ENCODE data around the gene PCDHGB3. TPM values are rescaled to one million over a fixed set of nuclear protein-coding genes. Genes with fewer than 3 reads are reported as not detected.
A peak's percentile ranks its signal among the peaks of the same experiment; 100 is the strongest.
"Not testable (repeated sequence)": the region's sequence is repeated elsewhere in the genome, so short reads cannot be mapped to it uniquely, and the experiment has no call there.

PCDHGB3 gene
- total RNA-seq, 3 donors from 2014 or later, result 0.10 to 0.19 (median 0.13) TPM

GRCh38 chr5:141346017-141346416 is 24.0 kb upstream of the PCDHGB3 start:
- not testable (repeated sequence) for H3K4me3 Mint-ChIP-seq; H3K36me3 Mint-ChIP-seq (ENCODE audit: insufficient read depth); ATAC-seq; DNase-seq; H3K4me1 Mint-ChIP-seq (ENCODE audit: low read depth)
- Mint-ChIP-seq H3K27me3 (ENCODE audit: low read depth) (peaks cover 84% of the 10 kb centered on the region), H3K9me3 (peaks cover 35% of the 10 kb centered on the region)

GRCh38 chr5:141349917-141350619 is 20.0 kb upstream of the PCDHGB3 start, which contains the start of gene PCDHGB1:
PCDHGB1 (plus strand) TSS chr5:141350099; CDS start chr5:141350261, 162 bp downstream.
- ATAC-seq, result no peak
- peaks cover 27% of the 10 kb centered on the region for H3K9me3 Mint-ChIP-seq
- H3K27me3 Mint-ChIP-seq (ENCODE audit: low read depth), result peaks cover 71% of the 10 kb centered on the region
- H3K36me3 Mint-ChIP-seq (ENCODE audit: insufficient read depth), result peaks cover 4% of the 10 kb centered on the region
- no peaks in the 10 kb centered on the region for H3K4me1 Mint-ChIP-seq (ENCODE audit: low read depth)
- DNase-seq, result no peak
- H3K4me3 Mint-ChIP-seq, result peak within 1 kb of the TSS; percentile 64

GRCh38 chr5:141351591-141351990 is 18.5 kb upstream of the PCDHGB3 start:
- ATAC-seq (no peak), DNase-seq (no peak)
- Mint-ChIP-seq H3K9me3 (peaks cover 16% of the 10 kb centered on the region), H3K27me3 (ENCODE audit: low read depth) (peaks cover 75% of the 10 kb centered on the region), H3K4me3 (no peak overlapping the region), H3K4me1 (ENCODE audit: low read depth) (no peaks in the 10 kb centered on the region), H3K36me3 (ENCODE audit: insufficient read depth) (peaks cover 2% of the 10 kb centered on the region)

GRCh38 chr5:141354900-141355469 is 15.1 kb upstream of the PCDHGB3 start, which contains the start of gene PCDHGA4:
PCDHGA4 (plus strand) TSS chr5:141355021; CDS start chr5:141355108, 87 bp downstream.
- ATAC-seq (no peak), DNase-seq (no peak)
- peaks cover 24% of the 10 kb centered on the region for H3K9me3 Mint-ChIP-seq
- peak within 1 kb of the TSS; percentile 45 for H3K4me3 Mint-ChIP-seq
- peaks cover 2% of the 10 kb centered on the region for H3K36me3 Mint-ChIP-seq (ENCODE audit: insufficient read depth)
- no peaks in the 10 kb centered on the region for H3K4me1 Mint-ChIP-seq (ENCODE audit: low read depth)
- peaks cover 74% of the 10 kb centered on the region for H3K27me3 Mint-ChIP-seq (ENCODE audit: low read depth)

- Mint-ChIP-seq H3K36me3 (ENCODE audit: insufficient read depth) (peaks cover 3% of the 10 kb centered on the region), H3K9me3 (peaks cover 25% of the 10 kb centered on the region), H3K27me3 (ENCODE audit: low read depth) (peaks cover 73% of the 10 kb centered on the region), H3K4me3 (no peak overlapping the region), H3K4me1 (ENCODE audit: low read depth) (no peaks in the 10 kb centered on the region)
- DNase-seq (no peak), ATAC-seq (no peak)
These were observed 14.4 kb upstream of the PCDHGB3 start for GRCh38 chr5:141355641-141356040.

- ATAC-seq (no peak), DNase-seq (no peak)
- Mint-ChIP-seq H3K27me3 (ENCODE audit: low read depth) (peaks cover 73% of the 10 kb centered on the region), H3K4me1 (ENCODE audit: low read depth) (no peaks in the 10 kb centered on the region), H3K9me3 (peaks cover 30% of the 10 kb centered on the region), H3K36me3 (ENCODE audit: insufficient read depth) (peaks cover 3% of the 10 kb centered on the region), H3K4me3 (no peak overlapping the region)
These were observed 13.9 kb upstream of the PCDHGB3 start for GRCh38 chr5:141356133-141356532.

- no peaks in the 10 kb centered on the region for H3K4me1 Mint-ChIP-seq (ENCODE audit: low read depth)
- no peak for ATAC-seq
- peaks cover 31% of the 10 kb centered on the region for H3K9me3 Mint-ChIP-seq
- no peak for DNase-seq
- H3K36me3 Mint-ChIP-seq (ENCODE audit: insufficient read depth), result peaks cover 3% of the 10 kb centered on the region
- no peak overlapping the region for H3K4me3 Mint-ChIP-seq
- H3K27me3 Mint-ChIP-seq (ENCODE audit: low read depth), result peaks cover 74% of the 10 kb centered on the region
These were observed 13.1 kb upstream of the PCDHGB3 start for GRCh38 chr5:141356950-141357349.

- Mint-ChIP-seq H3K4me1 (ENCODE audit: low read depth) (no peaks in the 10 kb centered on the region), H3K4me3 (peak within 1 kb of the TSS; percentile 80), H3K27me3 (ENCODE audit: low read depth) (peaks cover 85% of the 10 kb centered on the region), H3K36me3 (ENCODE audit: insufficient read depth) (peaks cover 3% of the 10 kb centered on the region), H3K9me3 (peaks cover 34% of the 10 kb centered on the region)
- ATAC-seq (no peak), DNase-seq (no peak)
These were observed 10.1 kb upstream of the PCDHGB3 start, which contains the start of gene PCDHGB2 for GRCh38 chr5:141359790-141360426. PCDHGB2 (plus strand) TSS chr5:141359994; CDS start chr5:141360136, 142 bp downstream.

GRCh38 chr5:141360685-141361084 is 9.4 kb upstream of the PCDHGB3 start:
- H3K4me3 Mint-ChIP-seq, result no peak overlapping the region
- ATAC-seq (no peak), DNase-seq (no peak)

GRCh38 chr5:141362719-141363118 is 7.3 kb upstream of the PCDHGB3 start:
- H3K4me3 Mint-ChIP-seq, result no peak overlapping the region
- H3K9me3 Mint-ChIP-seq, result peaks cover 44% of the 10 kb centered on the region
- no peaks in the 10 kb centered on the region for H3K4me1 Mint-ChIP-seq (ENCODE audit: low read depth)
- H3K36me3 Mint-ChIP-seq (ENCODE audit: insufficient read depth), result peaks cover 3% of the 10 kb centered on the region
- ATAC-seq (no peak), DNase-seq (no peak)
- H3K27me3 Mint-ChIP-seq (ENCODE audit: low read depth), result peaks cover 83% of the 10 kb centered on the region

More at GRCh38 chr5:141360685-141361084, 9.4 kb upstream of the PCDHGB3 start:
- peaks cover 86% of the 10 kb centered on the region for H3K27me3 Mint-ChIP-seq (ENCODE audit: low read depth)
- H3K4me1 Mint-ChIP-seq (ENCODE audit: low read depth), result no peaks in the 10 kb centered on the region
- peaks cover 3% of the 10 kb centered on the region for H3K36me3 Mint-ChIP-seq (ENCODE audit: insufficient read depth)
- peaks cover 42% of the 10 kb centered on the region for H3K9me3 Mint-ChIP-seq

GRCh38 chr5:141363952-141364660 is 5.9 kb upstream of the PCDHGB3 start, which contains the start of gene PCDHGA5:
PCDHGA5 (plus strand) TSS chr5:141364162; CDS start chr5:141364331, 169 bp downstream.
- H3K9me3 Mint-ChIP-seq, result peaks cover 38% of the 10 kb centered on the region
- peaks cover 84% of the 10 kb centered on the region for H3K27me3 Mint-ChIP-seq (ENCODE audit: low read depth)
- peaks cover 3% of the 10 kb centered on the region for H3K36me3 Mint-ChIP-seq (ENCODE audit: insufficient read depth)
- no peak for ATAC-seq
- H3K4me1 Mint-ChIP-seq (ENCODE audit: low read depth), result no peaks in the 10 kb centered on the region
- no peak within 1 kb of the TSS for H3K4me3 Mint-ChIP-seq
- DNase-seq, result no peak

GRCh38 chr5:141366016-141366896 is 3.8 kb upstream of the PCDHGB3 start:
- Mint-ChIP-seq H3K27me3 (ENCODE audit: low read depth) (peaks cover 85% of the 10 kb centered on the region), H3K36me3 (ENCODE audit: insufficient read depth) (peaks cover 2% of the 10 kb centered on the region), H3K4me1 (ENCODE audit: low read depth) (peaks cover 2% of the 10 kb centered on the region), H3K9me3 (peaks cover 27% of the 10 kb centered on the region), H3K4me3 (no peak overlapping the region)
- ATAC-seq, result no peak
- no peak for DNase-seq

Data from activated T-cell treated with anti-CD3 and anti-CD28 coated beads, Interleukin-2, amount 50 U/mL, for 4 hours (primary cell).